Immature natural killer cell (primary cell): Measurements from ENCODE around the gene SV2C. TPM values are rescaled to one million over a fixed set of nuclear protein-coding genes. Genes with fewer than 3 reads are reported as not detected.
A peak's percentile ranks its signal among the peaks of the same experiment; 100 is the strongest.
"Not testable (repeated sequence)": the region's sequence is repeated elsewhere in the genome, so short reads cannot be mapped to it uniquely, and the experiment has no call there.

ENCODE experiments used
- DNase-seq, 3 donors: peaks; one replicate each; pipeline ENCODE4 v3.0.0; 2022; ENCODE audit warnings: mixed read lengths in 1 of 3
- H3K27ac Mint-ChIP-seq, 6 donors: one replicate each; pipeline ENCODE4 v1.8.0; 2020; ENCODE audit warnings: mixed read lengths in 6 of 6, mild to moderate bottlenecking in 5 of 6, inconsistent platforms in 4 of 6, moderate library complexity in 3 of 6
- H3K27me3 Mint-ChIP-seq, 3 donors: one replicate each; pipeline ENCODE4 v1.8.0; 2020 to 2021; ENCODE audit warnings: low read depth in 3 of 3, mild to moderate bottlenecking in 3 of 3, mixed read lengths in 3 of 3, moderate library complexity in 3 of 3, inconsistent platforms in 1 of 3
- H3K36me3 Mint-ChIP-seq, 3 donors: one replicate each; pipeline ENCODE4 v1.8.0; 2020; ENCODE audit warnings: mixed read lengths in 3 of 3, inconsistent platforms in 2 of 3, mild to moderate bottlenecking in 2 of 3
- H3K4me1 Mint-ChIP-seq, 2 donors: one replicate each; pipeline ENCODE4 v1.8.0; 2020; ENCODE audit warnings: inconsistent platforms in 2 of 2, mild to moderate bottlenecking in 2 of 2, mixed read lengths in 2 of 2, moderate library complexity in 1 of 2
- H3K4me3 Mint-ChIP-seq, 5 donors: one replicate each; pipeline ENCODE4 v1.8.0; 2020; ENCODE audit warnings: mild to moderate bottlenecking in 5 of 5, mixed read lengths in 5 of 5, inconsistent platforms in 3 of 5, moderate library complexity in 3 of 5
- H3K9me3 Mint-ChIP-seq, 6 donors: one replicate each; pipeline ENCODE4 v1.8.0; 2020; ENCODE audit warnings: mild to moderate bottlenecking in 6 of 6, mixed read lengths in 6 of 6, inconsistent platforms in 4 of 6, moderate library complexity in 3 of 6
- polyA plus RNA-seq, 3 donors: library from polyadenylated mRNA; unstranded; fragments of 300-500 nt; fragmentation: Illumina TruSeq; gene quantifications; one replicate each; pipeline ENCODE4 v1.2.3, GENCODE V29; 2021

The SV2C gene
- polyA plus RNA-seq, 3 donors from 2014 or later = not detected

DNA sequence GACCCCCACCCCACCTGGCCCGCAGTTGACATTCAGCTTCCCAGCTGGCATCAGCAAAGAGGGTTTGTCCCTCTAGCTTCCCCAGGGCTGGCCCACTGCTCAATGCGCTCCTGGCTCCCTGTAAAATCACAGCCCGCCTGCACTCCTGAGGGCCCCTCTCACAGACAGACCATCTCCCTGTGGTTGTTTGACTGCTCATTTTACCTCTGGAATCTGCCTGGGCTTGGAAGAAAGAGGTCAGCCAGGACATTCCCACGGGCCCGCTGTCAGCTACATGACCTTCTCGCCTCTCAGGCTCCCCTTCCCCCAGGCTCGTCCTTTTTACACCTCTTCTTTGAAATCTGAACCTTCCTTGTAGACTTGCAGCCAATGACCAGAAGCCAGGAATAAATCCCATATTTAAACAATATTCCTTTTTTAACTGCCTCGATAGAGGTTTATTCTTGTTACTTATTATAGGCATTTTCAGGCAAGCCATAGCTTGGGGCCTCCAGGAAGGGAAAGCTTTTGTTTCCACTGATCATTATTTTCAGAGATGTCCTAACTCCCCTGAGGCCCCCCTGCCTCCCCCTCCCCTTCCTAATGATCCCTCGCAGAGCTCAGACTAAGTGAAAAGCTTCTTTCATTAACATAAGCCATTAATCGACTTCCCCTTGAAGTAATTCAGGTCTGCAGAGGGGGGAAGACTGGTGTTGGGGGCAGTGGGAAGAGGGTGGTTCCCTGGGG lies 243.6 kb downstream of the SV2C start:
- Mint-ChIP-seq H3K4me1 (peaks cover 85 to 92% of the 10 kb centered on the region in 2 donors), H3K4me3 (peak overlapping the region; percentile 70 to 90 (median 84)), H3K9me3 (peaks cover 0 to 13% (median 0%) of the 10 kb centered on the region in 6 donors), H3K27ac (peak overlapping the region; percentile 92 to 98 (median 98)), H3K27me3 (peaks cover 0 to 3% (median 1%) of the 10 kb centered on the region in 3 donors), H3K36me3 (peaks cover 0 to 11% (median 7%) of the 10 kb centered on the region in 3 donors)
- peak in 1 of 3 donors; percentile 19 for DNase-seq

DNA sequence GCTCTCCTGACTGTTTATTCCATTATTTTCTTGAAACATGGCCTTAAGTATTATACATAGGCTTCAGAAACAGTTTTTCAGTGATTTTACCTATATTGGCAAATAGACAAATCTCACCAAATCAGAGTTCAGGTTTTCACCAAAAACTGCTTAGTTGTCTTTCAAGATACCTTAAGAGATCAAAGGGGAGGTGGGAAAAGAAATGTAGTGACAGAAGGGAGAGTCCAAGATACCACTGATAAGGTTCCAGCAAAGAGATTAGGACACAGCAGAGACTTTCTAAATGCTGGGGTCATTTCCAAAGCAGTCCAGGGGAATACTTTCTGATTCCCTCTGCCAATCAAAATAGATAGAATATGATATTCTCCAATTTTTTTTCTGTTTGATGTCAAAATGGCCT lies 246.2 kb downstream of the SV2C start:
- no peaks in the 10 kb centered on the region for H3K9me3 Mint-ChIP-seq
- H3K4me3 Mint-ChIP-seq = no peak overlapping the region
- peaks cover 0 to 1% (median 0%) of the 10 kb centered on the region in 3 donors for H3K27me3 Mint-ChIP-seq
- peak overlapping the region in 4 of 6 donors; percentile 44 to 98 (median 74) for H3K27ac Mint-ChIP-seq
- H3K4me1 Mint-ChIP-seq = peaks cover 82 to 90% of the 10 kb centered on the region in 2 donors
- no peak for DNase-seq
- H3K36me3 Mint-ChIP-seq = no peaks in the 10 kb centered on the region

- Mint-ChIP-seq H3K4me1 (peaks cover 66 to 75% of the 10 kb centered on the region in 2 donors), H3K36me3 (no peaks in the 10 kb centered on the region), H3K27me3 (peaks cover 0 to 3% (median 0%) of the 10 kb centered on the region in 3 donors), H3K9me3 (no peaks in the 10 kb centered on the region), H3K27ac (peak overlapping the region; percentile 39 to 88 (median 84)), H3K4me3 (peak overlapping the region; percentile 31 to 76 (median 54))
- DNase-seq = peak in 2 of 3 donors; percentile 13 to 20
Measured at GRCh38 chr5:76331126-76331525, 247.9 kb downstream of the SV2C start.

DNA sequence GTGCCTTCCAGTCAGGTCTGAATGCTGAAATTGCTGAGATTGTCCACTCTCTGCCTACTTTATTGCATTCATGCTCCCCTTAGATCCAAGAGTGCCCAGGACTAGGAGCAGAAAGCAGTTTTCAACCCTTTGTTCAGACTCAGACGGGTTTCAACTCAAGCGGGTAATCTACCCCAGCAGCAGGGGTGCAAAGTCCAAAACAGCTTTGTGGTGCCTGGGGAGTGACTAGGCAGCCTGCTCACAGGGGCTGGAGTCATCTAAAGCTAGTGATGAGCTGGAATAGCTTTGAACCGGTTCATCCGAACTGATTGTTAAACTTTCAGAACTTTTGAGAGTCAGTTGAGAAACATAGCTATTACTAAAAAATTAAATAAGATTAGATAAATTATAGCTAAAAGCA lies 248.9 kb downstream of the SV2C start:
- H3K4me1 Mint-ChIP-seq = peaks cover 56 to 68% of the 10 kb centered on the region in 2 donors
- peak overlapping the region in 5 of 6 donors; percentile 77 to 88 (median 85) for H3K27ac Mint-ChIP-seq
- DNase-seq = no peak
- no peaks in the 10 kb centered on the region for H3K36me3 Mint-ChIP-seq
- H3K27me3 Mint-ChIP-seq = peaks cover 0 to 2% (median 0%) of the 10 kb centered on the region in 3 donors
- H3K9me3 Mint-ChIP-seq = no peaks in the 10 kb centered on the region
- H3K4me3 Mint-ChIP-seq = peak overlapping the region in 1 of 5 donors; percentile 9

DNA sequence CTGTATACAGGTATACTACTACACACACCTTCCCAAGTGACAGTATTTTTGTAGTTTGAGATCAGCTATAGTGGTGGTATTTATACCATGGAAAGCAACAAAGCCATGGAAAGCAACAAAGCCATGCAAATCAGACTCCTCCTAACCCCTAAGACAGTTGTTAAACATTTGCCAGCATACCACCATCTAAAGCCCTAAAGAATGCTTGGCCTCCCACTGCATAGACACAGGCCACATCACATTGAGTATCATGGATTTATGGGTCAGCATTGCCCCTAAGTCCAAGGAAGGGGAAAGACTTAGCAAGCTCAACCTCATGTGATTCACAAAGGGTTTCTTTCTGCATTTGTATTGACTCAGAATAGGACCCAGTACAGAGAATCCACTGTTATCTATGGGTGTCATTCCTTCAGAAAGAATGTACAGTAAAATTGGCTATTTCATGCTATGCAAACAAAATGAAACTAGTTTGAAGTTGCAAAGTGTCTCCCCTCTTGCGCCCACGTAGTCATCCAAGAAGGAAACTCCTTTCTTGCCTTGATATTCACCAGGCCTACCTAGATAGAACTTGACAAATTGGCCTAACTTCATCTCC lies 249.5 kb downstream of the SV2C start:
- H3K9me3 Mint-ChIP-seq = no peaks in the 10 kb centered on the region
- no peak for DNase-seq
- no peaks in the 10 kb centered on the region for H3K36me3 Mint-ChIP-seq
- peaks cover 54 to 68% of the 10 kb centered on the region in 2 donors for H3K4me1 Mint-ChIP-seq
- H3K27ac Mint-ChIP-seq = peak overlapping the region in 5 of 6 donors; percentile 36 to 68 (median 51)
- H3K4me3 Mint-ChIP-seq = no peak overlapping the region
- peaks cover 0 to 2% (median 0%) of the 10 kb centered on the region in 3 donors for H3K27me3 Mint-ChIP-seq

DNA sequence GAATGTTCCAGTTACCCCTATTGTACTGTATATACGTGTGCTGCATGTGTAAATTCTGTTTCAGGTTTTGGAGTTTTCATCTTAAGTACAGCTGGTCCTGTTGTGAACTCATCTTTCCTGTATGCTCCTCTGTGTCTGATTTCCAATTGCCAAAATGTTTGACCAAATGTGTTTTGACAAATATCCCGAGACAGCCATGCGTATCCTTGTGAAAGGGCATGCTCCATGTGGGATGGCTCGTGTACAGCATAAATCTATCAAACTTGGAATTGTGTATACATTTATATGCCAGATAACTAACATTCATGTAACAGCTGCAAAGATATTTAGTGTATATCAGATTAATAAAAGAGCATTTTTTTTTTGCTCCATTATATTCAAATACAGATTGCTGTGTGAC lies 250.4 kb downstream of the SV2C start:
- Mint-ChIP-seq H3K27ac (peak overlapping the region in 2 of 6 donors; percentile 3 to 11), H3K4me3 (no peak overlapping the region), H3K27me3 (peaks cover 0 to 2% (median 0%) of the 10 kb centered on the region in 3 donors), H3K9me3 (no peaks in the 10 kb centered on the region), H3K4me1 (peaks cover 53 to 68% of the 10 kb centered on the region in 2 donors), H3K36me3 (no peaks in the 10 kb centered on the region)
- DNase-seq = no peak

DNA sequence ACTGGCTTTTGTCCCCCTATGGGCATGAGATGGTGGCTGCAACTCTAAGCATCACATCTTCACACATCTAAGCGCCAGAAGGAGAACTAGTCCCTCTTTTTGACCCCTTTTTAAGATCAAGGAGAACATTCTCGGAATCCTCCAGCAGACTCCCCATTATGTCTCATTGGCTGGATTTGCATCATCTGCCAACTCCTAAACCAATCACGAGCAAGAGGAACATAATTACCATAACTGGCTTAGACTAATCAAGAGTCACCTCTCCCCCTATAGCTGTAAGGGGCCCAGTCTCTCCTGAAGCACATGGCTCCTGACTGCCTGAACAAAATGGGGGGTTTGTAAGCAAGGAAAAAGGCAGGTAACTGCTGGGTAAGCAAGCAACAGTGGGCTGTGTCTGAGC lies 251.4 kb downstream of the SV2C start:
- DNase-seq = no peak
- no peaks in the 10 kb centered on the region for H3K36me3 Mint-ChIP-seq
- H3K9me3 Mint-ChIP-seq = no peaks in the 10 kb centered on the region
- no peak overlapping the region for H3K4me3 Mint-ChIP-seq
- H3K27me3 Mint-ChIP-seq = peaks cover 0 to 2% (median 0%) of the 10 kb centered on the region in 3 donors
- no peak overlapping the region for H3K27ac Mint-ChIP-seq
- H3K4me1 Mint-ChIP-seq = peaks cover 44 to 57% of the 10 kb centered on the region in 2 donors

DNA sequence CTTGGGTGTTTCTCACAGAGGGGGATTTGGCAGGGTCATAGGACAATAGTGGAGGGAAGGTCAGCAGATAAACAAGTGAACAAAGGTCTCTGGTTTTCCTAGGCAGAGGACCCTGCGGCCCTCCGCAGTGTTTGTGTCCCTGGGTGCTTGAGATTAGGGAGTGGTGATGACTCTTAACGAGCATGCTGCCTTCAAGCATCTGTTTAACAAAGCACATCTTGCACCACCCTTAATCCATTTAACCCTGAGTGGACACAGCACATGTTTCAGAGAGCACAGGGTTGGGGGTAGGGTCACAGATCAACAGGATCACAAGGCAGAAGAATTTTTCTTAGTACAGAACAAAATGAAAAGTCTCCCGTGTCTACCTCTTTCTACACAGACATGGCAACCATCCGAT lies 252.3 kb downstream of the SV2C start:
- H3K27me3 Mint-ChIP-seq, H3K4me3 Mint-ChIP-seq, H3K36me3 Mint-ChIP-seq, H3K9me3 Mint-ChIP-seq, H3K27ac Mint-ChIP-seq, DNase-seq: not testable (repeated sequence)
- peaks cover 40 to 50% of the 10 kb centered on the region in 2 donors for H3K4me1 Mint-ChIP-seq

DNA sequence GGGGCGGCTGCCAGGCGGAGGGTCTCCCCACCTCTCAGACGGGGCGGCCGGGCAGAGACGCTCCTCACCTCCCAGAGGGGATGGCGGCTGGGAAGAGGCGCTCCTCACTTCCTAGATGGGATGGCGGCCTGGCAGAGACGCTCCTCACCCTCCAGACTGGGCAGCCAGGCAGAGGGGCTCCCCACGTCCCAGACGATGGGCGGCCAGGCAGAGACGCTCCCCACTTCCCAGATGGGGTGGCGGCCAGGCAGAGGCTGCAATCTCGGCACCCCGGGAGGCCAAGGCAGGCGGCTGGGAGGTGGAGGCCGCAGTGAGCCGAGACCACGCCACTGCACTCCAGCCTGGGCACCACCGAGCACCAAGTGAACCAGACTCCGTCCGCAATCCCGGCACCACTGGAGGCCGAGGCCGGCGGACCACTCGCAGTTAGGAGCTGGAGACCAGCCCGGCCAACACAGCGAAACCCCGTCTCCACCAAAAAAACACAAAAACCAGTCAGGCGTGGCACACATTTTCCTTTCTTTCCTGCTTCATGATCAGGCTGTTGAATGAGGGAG lies 253.1 kb downstream of the SV2C start:
- Mint-ChIP-seq H3K4me1 (peaks cover 33 to 42% of the 10 kb centered on the region in 2 donors), H3K27ac (peak overlapping the region in 2 of 6 donors; percentile 6 to 45)
- not testable (repeated sequence) for DNase-seq, H3K36me3 Mint-ChIP-seq, H3K4me3 Mint-ChIP-seq, H3K9me3 Mint-ChIP-seq, H3K27me3 Mint-ChIP-seq

- H3K27ac Mint-ChIP-seq = peak overlapping the region in 2 of 6 donors; percentile 24 to 26
Measured at GRCh38 chr5:76337953-76338451, 254.8 kb downstream of the SV2C start.

DNA sequence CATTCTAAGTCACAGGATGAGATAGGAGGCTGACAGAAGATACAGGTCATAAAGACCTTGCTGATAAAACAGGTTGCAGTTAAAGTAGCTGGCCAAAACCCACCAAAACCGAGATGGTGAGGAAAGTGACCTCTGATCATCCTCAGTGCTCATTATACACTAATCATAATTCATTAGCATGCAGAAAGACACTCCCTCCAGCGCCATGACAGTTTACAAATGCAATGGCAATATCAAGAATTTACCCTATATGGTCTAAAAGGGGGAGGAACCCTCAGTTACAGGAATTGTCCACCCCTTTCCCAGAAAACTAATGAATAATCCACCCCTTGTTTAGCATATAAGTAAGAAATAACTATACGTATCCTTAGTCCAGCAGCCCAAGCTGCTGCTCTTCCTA lies 256.7 kb downstream of the SV2C start:
- H3K36me3 Mint-ChIP-seq = no peaks in the 10 kb centered on the region
- H3K27ac Mint-ChIP-seq = no peak overlapping the region
- no peaks in the 10 kb centered on the region for H3K9me3 Mint-ChIP-seq
- no peak overlapping the region for H3K4me3 Mint-ChIP-seq
- H3K27me3 Mint-ChIP-seq = peaks cover 0 to 3% (median 2%) of the 10 kb centered on the region in 3 donors
- DNase-seq = no peak
- peaks cover 31 to 38% of the 10 kb centered on the region in 2 donors for H3K4me1 Mint-ChIP-seq

More at GRCh38 chr5:76337953-76338451, 254.8 kb downstream of the SV2C start:
- H3K27me3 Mint-ChIP-seq = peaks cover 0 to 3% (median 2%) of the 10 kb centered on the region in 3 donors
- no peaks in the 10 kb centered on the region for H3K36me3 Mint-ChIP-seq
- peak; percentile 47 to 60 (median 55) for DNase-seq
- H3K4me1 Mint-ChIP-seq = peaks cover 33 to 42% of the 10 kb centered on the region in 2 donors
- H3K9me3 Mint-ChIP-seq = no peaks in the 10 kb centered on the region
- peak overlapping the region in 1 of 5 donors; percentile 7 for H3K4me3 Mint-ChIP-seq

DNA sequence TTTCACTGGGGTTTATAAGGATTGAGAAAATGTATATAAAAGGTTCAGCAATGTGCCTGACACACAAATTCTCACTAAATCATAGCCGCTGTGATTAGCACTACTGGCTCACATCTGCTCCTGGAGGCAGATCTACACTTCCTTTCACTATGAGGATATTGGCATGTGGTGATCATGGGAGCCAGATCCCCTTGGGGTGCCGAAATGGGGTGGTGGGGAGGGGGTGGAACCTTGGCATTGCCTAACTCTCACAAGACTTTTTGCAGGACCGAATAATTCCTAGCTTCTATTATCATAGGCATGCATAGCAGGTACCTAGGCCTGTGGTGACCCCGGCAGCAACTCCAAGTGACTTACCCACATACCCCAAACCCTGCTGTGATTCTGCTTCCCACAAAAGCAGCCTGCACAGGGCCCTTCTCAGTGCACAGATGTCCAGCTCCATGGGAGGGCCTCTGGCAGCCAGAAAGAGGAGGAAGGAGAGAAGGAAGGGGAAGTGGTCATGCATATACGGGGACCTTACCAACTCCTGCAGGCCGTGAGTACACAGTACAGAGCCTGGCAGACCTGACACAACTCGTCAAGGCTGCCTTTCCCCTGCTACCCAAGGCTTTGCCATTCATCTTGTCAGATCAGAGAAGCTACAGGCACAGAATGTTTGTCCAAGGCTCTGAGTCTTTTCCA lies 258.6 kb downstream of the SV2C start:
- H3K4me3 Mint-ChIP-seq = peak overlapping the region in 2 of 5 donors; percentile 0 to 54
- H3K9me3 Mint-ChIP-seq = no peaks in the 10 kb centered on the region
- no peaks in the 10 kb centered on the region for H3K36me3 Mint-ChIP-seq
- no peak for DNase-seq
- H3K27ac Mint-ChIP-seq = peak overlapping the region; percentile 11 to 81 (median 37)
- H3K4me1 Mint-ChIP-seq = peaks cover 31 to 38% of the 10 kb centered on the region in 2 donors
- H3K27me3 Mint-ChIP-seq = peaks cover 0 to 3% (median 0%) of the 10 kb centered on the region in 3 donors

DNA sequence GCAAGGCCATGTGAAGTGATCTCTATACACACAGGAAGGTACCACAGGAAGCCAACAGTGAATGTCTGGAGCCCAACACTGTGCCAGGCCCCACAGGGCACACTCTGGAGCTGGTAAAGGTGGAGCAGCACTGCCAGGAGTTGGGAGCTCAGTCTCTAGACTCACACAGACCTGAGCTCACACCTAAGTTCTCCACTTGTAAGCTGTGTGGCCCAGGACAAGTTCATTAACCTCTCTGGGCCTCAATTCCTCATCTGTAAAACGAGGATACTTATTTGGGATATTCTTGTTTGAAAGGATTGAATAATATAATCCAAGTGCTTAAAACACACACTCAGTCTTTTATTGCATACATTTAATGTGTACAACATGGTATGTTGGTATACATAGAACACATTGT lies 259.3 kb downstream of the SV2C start:
- H3K36me3 Mint-ChIP-seq = no peaks in the 10 kb centered on the region
- peak overlapping the region in 5 of 6 donors; percentile 11 to 74 (median 23) for H3K27ac Mint-ChIP-seq
- H3K27me3 Mint-ChIP-seq = peaks cover 0 to 3% (median 0%) of the 10 kb centered on the region in 3 donors
- H3K4me1 Mint-ChIP-seq = peaks cover 29 to 31% of the 10 kb centered on the region in 2 donors
- no peak for DNase-seq
- H3K4me3 Mint-ChIP-seq = peak overlapping the region in 2 of 5 donors; percentile 0 to 54
- H3K9me3 Mint-ChIP-seq = no peaks in the 10 kb centered on the region
